Measurements from ENCODE around the gene PNPLA8.

The PNPLA8 gene

GRCh38 chr7:108434010-108434409 lies 91.9 kb downstream of the PNPLA8 start:
- DNase-seq = no peak

GRCh38 chr7:108431099-108431498 lies 94.8 kb downstream of the PNPLA8 start:
- DNase-seq = no peak

GRCh38 chr7:108430664-108431063 lies 95.3 kb downstream of the PNPLA8 start:
- DNase-seq = no peak

- DNase-seq = no peak
These were observed 98.2 kb downstream of the PNPLA8 start for GRCh38 chr7:108427766-108428165.

- DNase-seq = no peak
These were observed 100.1 kb downstream of the PNPLA8 start for GRCh38 chr7:108425714-108426275.

- DNase-seq = no peak
These were observed 101.9 kb downstream of the PNPLA8 start for GRCh38 chr7:108424013-108424412.

- DNase-seq = no peak
These were observed 102.6 kb downstream of the PNPLA8 start for GRCh38 chr7:108423089-108423989.

- DNase-seq = no peak
These were observed 104.1 kb downstream of the PNPLA8 start for GRCh38 chr7:108421720-108422331.
